ENCODE results near the gene ARID1A.

Gene ARID1A

GRCh38 chr1:26750428-26750827 lies 54.6 kb downstream of the ARID1A start:
- H3K9me3 ChIP-seq (ENCODE audit: insufficient read depth, low read length): no peaks in the 10 kb centered on the region
- peaks cover 12% of the 10 kb centered on the region for H4K20me1 ChIP-seq (ENCODE audit: insufficient read depth, low read length)
- peaks cover 87% of the 10 kb centered on the region for H3K79me2 ChIP-seq (ENCODE audit: low read length)
- TF ChIP-seq CTCF (IDR thresholded peaks at IDR 0.05; ENCODE audit: low read depth, low read length): no peak
- no peak for TF ChIP-seq EZH2phosphoT487 (IDR thresholded peaks at IDR 0.05; ENCODE audit: low read depth)
- no peaks in the 10 kb centered on the region for H3K27me3 ChIP-seq (ENCODE audit: low read depth, low read length)
- H3K36me3 ChIP-seq (replicated peaks; ENCODE audit: low read depth, low read length): peaks cover 35% of the 10 kb centered on the region
- H2AFZ ChIP-seq (ENCODE audit: low read depth, low read length): no peak overlapping the region
- H3K4me2 ChIP-seq (ENCODE audit: low read length): no peak overlapping the region
- H3K9ac ChIP-seq (ENCODE audit: low read length): no peak overlapping the region
- no peaks in the 10 kb centered on the region for H3K4me1 ChIP-seq (ENCODE audit: low read length)
- no peak overlapping the region for H3K4me3 ChIP-seq (ENCODE audit: low read length)
- H3K27ac ChIP-seq (ENCODE audit: low read length): no peak overlapping the region

- Histone ChIP-seq H3K79me2 (ENCODE audit: low read length) (peaks cover 69% of the 10 kb centered on the region), H3K27ac (ENCODE audit: low read length) (no peak overlapping the region), H3K9ac (ENCODE audit: low read length) (no peak overlapping the region), H3K9me3 (ENCODE audit: insufficient read depth, low read length) (no peaks in the 10 kb centered on the region), H2AFZ (ENCODE audit: low read depth, low read length) (no peak overlapping the region), H3K4me2 (ENCODE audit: low read length) (no peak overlapping the region), H3K4me1 (ENCODE audit: low read length) (no peaks in the 10 kb centered on the region), H3K36me3 (replicated peaks; ENCODE audit: low read depth, low read length) (peaks cover 22% of the 10 kb centered on the region), H3K27me3 (ENCODE audit: low read depth, low read length) (no peaks in the 10 kb centered on the region), H3K4me3 (ENCODE audit: low read length) (no peak overlapping the region), H4K20me1 (ENCODE audit: insufficient read depth, low read length) (peaks cover 9% of the 10 kb centered on the region)
- no peak for TF ChIP-seq EZH2phosphoT487 (IDR thresholded peaks at IDR 0.05; ENCODE audit: low read depth)
- no peak for TF ChIP-seq CTCF (IDR thresholded peaks at IDR 0.05; ENCODE audit: low read depth, low read length)
Observed at GRCh38 chr1:26752519-26752918, 56.7 kb downstream of the ARID1A start.

- peaks cover 74% of the 10 kb centered on the region for H3K79me2 ChIP-seq (ENCODE audit: low read length)
- no peak overlapping the region for H3K4me2 ChIP-seq (ENCODE audit: low read length)
- TF ChIP-seq EZH2phosphoT487 (IDR thresholded peaks at IDR 0.05; ENCODE audit: low read depth): no peak
- TF ChIP-seq CTCF (IDR thresholded peaks at IDR 0.05; ENCODE audit: low read depth, low read length): no peak
- H3K4me1 ChIP-seq (ENCODE audit: low read length): no peaks in the 10 kb centered on the region
- no peak overlapping the region for H3K27ac ChIP-seq (ENCODE audit: low read length)
- H3K27me3 ChIP-seq (ENCODE audit: low read depth, low read length): no peaks in the 10 kb centered on the region
- H4K20me1 ChIP-seq (ENCODE audit: insufficient read depth, low read length): peaks cover 5% of the 10 kb centered on the region; the same call in 1 of the 2 replicates
- H2AFZ ChIP-seq (ENCODE audit: low read depth, low read length): no peak overlapping the region
- no peak overlapping the region for H3K9ac ChIP-seq (ENCODE audit: low read length)
- H3K36me3 ChIP-seq (replicated peaks; ENCODE audit: low read depth, low read length): peaks cover 28% of the 10 kb centered on the region
- H3K9me3 ChIP-seq (ENCODE audit: insufficient read depth, low read length): no peaks in the 10 kb centered on the region
- no peak overlapping the region for H3K4me3 ChIP-seq (ENCODE audit: low read length)
Observed at GRCh38 chr1:26754086-26754874, 58.5 kb downstream of the ARID1A start.

GRCh38 chr1:26758358-26758757 lies 62.5 kb downstream of the ARID1A start:
- Histone ChIP-seq H3K4me1 (ENCODE audit: low read length) (no peaks in the 10 kb centered on the region), H3K4me2 (ENCODE audit: low read length) (no peak overlapping the region), H3K36me3 (replicated peaks; ENCODE audit: low read depth, low read length) (peaks cover 35% of the 10 kb centered on the region), H3K27me3 (ENCODE audit: low read depth, low read length) (no peaks in the 10 kb centered on the region), H3K9me3 (ENCODE audit: insufficient read depth, low read length) (no peaks in the 10 kb centered on the region), H4K20me1 (ENCODE audit: insufficient read depth, low read length) (no peaks in the 10 kb centered on the region; the same call in 1 of the 2 replicates), H3K27ac (ENCODE audit: low read length) (no peak overlapping the region), H2AFZ (ENCODE audit: low read depth, low read length) (no peak overlapping the region), H3K4me3 (ENCODE audit: low read length) (no peak overlapping the region), H3K9ac (ENCODE audit: low read length) (no peak overlapping the region), H3K79me2 (ENCODE audit: low read length) (peaks cover 42% of the 10 kb centered on the region)
- TF ChIP-seq EZH2phosphoT487 (IDR thresholded peaks at IDR 0.05; ENCODE audit: low read depth): no peak
- no peak for TF ChIP-seq CTCF (IDR thresholded peaks at IDR 0.05; ENCODE audit: low read depth, low read length)

Measured in OCI-LY3 (cell line).